Activated CD4-positive, alpha-beta T cell treated with anti-CD3 and anti-CD28 coated beads for 36 hours (primary cell): ENCODE measurements around the gene OAS1. TPM values are rescaled to one million over a fixed set of nuclear protein-coding genes. Genes with fewer than 3 reads are reported as not detected.

Experiments used
- ATAC-seq: fragments of 200-7000 bp; cut with Tn5 transposase; one replicate; pipeline ENCODE4 v1.10.0; 2021; ENCODE audit warnings: mild to moderate bottlenecking, moderate library complexity
- CTCF ChIA-PET: fragments of 350-600 bp; sonication (Branson Sonifier 250); formaldehyde crosslinking; loops from one replicate; lab custom pipeline; 2021; ENCODE audit warnings: antibody characterized with exemption; lab: Charles Lee
- POLR2A ChIA-PET: fragments of 350-600 bp; sonication (Branson Sonifier 250); formaldehyde crosslinking; loops from one replicate; lab custom pipeline; 2021; ENCODE audit warnings: antibody characterized with exemption, inconsistent platforms; lab: Charles Lee
- DNase-seq: peaks from one replicate; pipeline ENCODE4 v3.0.0-alpha.2; 2020
- H3K27ac Mint-ChIP-seq: one replicate; pipeline ENCODE4 v1.8.0; 2021; ENCODE audit warnings: mixed read lengths
- H3K27me3 Mint-ChIP-seq: one replicate; pipeline ENCODE4 v1.8.0; 2021; ENCODE audit warnings: mixed read lengths
- H3K36me3 Mint-ChIP-seq: one replicate; pipeline ENCODE4 v1.8.0; 2021; ENCODE audit warnings: low read depth, mixed read lengths
- H3K4me1 Mint-ChIP-seq: one replicate; pipeline ENCODE4 v1.8.0; 2021; ENCODE audit warnings: mixed read lengths
- H3K4me3 Mint-ChIP-seq: one replicate; pipeline ENCODE4 v1.8.0; 2021; ENCODE audit warnings: mild to moderate bottlenecking, moderate library complexity, mixed read lengths
- H3K9me3 Mint-ChIP-seq: one replicate; pipeline ENCODE4 v1.8.0; 2021; ENCODE audit warnings: low read depth, mixed read lengths
- intact Hi-C, 2 experiments: fragments of 100-400 bp; cut with DNase I in 1 of 2; cut with micrococcal nuclease in 1 of 2; formaldehyde crosslinking; loops; one replicate each; pipeline versions ENCODE4 v1.14.2 to v1.15.1; 2022 to 2024; cut with DNase I, micrococcal nuclease
- total RNA-seq, 2 experiments: library from RNA; stranded (reverse); gene quantifications; one replicate each; pipeline ENCODE4 v1.2.3, GENCODE V29; 2021

OAS1 gene
- total RNA-seq, 2 experiments from 2014 or later, result 50.5 to 52.8 TPM

DNA sequence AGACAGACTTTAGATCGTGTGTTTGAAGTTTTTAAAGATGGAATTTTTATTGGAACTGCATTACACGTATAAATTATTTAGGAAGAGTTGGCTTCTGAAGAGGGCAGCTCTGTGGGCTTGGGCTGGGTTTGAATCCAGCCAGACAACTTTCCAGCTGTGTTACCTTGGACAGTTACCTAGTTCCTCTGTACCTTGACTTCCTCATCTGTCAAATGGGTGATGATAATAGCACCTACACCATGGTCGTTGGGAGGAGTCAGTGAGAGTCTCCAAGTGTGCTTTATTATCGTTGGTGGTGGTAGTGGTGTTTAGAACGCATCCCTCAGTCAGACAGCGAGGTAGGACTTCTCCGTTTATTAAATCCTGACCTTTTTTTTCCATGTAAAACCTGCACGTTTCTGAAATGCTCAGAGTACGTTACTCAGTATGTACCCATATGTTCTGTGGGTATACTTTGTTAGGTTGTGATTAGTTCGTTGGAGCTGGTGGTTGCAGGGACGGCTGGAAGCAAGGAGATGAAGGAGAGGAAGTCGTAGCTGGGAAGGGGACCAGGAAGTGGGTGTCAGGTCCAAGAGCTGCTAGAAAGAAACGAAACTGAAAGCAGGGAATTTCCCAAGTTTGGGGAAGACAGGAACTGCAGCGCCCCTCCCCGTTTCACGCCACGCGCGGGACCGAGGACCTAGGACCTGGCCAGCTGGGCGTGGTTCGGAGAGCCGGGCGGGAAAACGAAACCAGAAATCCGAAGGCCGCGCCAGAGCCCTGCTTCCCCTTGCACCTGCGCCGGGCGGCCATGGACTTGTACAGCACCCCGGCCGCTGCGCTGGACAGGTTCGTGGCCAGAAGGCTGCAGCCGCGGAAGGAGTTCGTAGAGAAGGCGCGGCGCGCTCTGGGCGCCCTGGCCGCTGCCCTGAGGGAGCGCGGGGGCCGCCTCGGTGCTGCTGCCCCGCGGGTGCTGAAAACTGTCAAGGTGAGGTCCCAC is 31.3 kb downstream of the OAS1 start, which contains the start of gene OAS3:
Gene OAS3, plus strand, starts transcription at position 734 of the 979 bp plus-strand sequence. Its CDS starts 57 bp downstream, at position 791.
- peak within 1 kb of the TSS; percentile 78 for H3K4me3 Mint-ChIP-seq
- H3K9me3 Mint-ChIP-seq, result peaks cover 2% of the 10 kb centered on the region
- H3K4me1 Mint-ChIP-seq, result peaks cover 37% of the 10 kb centered on the region
- intact Hi-C loops, result loop anchor here (1.0 to 2.0 kb wide), 2 partner anchors 31 to 40 kb away; partner anchors contain the start of genes OAS1 (in 2 of the 2) and OAS2 (in 2 of the 2)
- peak within 1 kb of the TSS; percentile 89 for H3K27ac Mint-ChIP-seq
- H3K27me3 Mint-ChIP-seq, result no peaks in the 10 kb centered on the region
- peaks cover 2% of the 10 kb centered on the region for H3K36me3 Mint-ChIP-seq
- ATAC-seq, result peak; percentile 61
- CTCF ChIA-PET, result interaction anchor here (1.3 to 2.0 kb wide), 3 partner anchors 38 to 55 kb away, joined by 4 to 8 read pairs (median 8); partner anchors contain the start of gene OAS2
- POLR2A ChIA-PET, result interaction anchor here (1.2 kb wide), 1 partner anchor 13 kb away, joined by 3 read pairs; no protein-coding TSS in a partner anchor
- peak; percentile 76 for DNase-seq

DNA sequence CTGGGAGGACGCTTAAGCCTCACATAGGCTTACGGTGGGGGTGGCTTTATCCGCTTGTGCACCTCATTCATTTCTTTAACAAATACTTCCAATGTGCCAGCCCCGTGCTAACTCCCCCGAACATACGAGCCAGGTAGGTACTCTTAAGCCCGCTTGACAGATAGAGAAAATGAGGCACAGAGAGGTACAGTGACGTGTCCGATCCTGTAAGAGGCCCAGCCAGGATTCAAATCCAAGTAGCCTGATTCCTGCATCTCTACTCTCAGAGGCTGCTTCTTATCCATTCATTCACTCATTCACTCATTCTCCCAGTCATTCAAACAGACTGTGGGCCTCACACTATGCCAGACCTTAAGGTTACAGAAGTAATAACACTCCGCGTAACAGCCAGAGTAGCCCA is 32.0 kb downstream of the OAS1 start:
- Mint-ChIP-seq H3K27me3 (no peaks in the 10 kb centered on the region), H3K4me3 (peak overlapping the region; percentile 78), H3K9me3 (peaks cover 2% of the 10 kb centered on the region), H3K27ac (peak overlapping the region; percentile 89), H3K36me3 (peaks cover 2% of the 10 kb centered on the region), H3K4me1 (peaks cover 37% of the 10 kb centered on the region)
- peak; percentile 13 for DNase-seq
- peak; percentile 4 for ATAC-seq
- intact Hi-C loops, result loop anchor here (1.0 to 2.0 kb wide), 2 partner anchors 32 to 40 kb away; partner anchors contain the start of genes OAS2 (in 2 of the 2) and OAS1 (in 1 of the 2)
- CTCF ChIA-PET, result interaction anchor here (1.3 to 2.0 kb wide), 3 partner anchors 38 to 54 kb away, joined by 4 to 8 read pairs (median 8); partner anchors contain the start of gene OAS2
- POLR2A ChIA-PET, result interaction anchor here (1.2 kb wide), 1 partner anchor 14 kb away, joined by 3 read pairs; no protein-coding TSS in a partner anchor

DNA sequence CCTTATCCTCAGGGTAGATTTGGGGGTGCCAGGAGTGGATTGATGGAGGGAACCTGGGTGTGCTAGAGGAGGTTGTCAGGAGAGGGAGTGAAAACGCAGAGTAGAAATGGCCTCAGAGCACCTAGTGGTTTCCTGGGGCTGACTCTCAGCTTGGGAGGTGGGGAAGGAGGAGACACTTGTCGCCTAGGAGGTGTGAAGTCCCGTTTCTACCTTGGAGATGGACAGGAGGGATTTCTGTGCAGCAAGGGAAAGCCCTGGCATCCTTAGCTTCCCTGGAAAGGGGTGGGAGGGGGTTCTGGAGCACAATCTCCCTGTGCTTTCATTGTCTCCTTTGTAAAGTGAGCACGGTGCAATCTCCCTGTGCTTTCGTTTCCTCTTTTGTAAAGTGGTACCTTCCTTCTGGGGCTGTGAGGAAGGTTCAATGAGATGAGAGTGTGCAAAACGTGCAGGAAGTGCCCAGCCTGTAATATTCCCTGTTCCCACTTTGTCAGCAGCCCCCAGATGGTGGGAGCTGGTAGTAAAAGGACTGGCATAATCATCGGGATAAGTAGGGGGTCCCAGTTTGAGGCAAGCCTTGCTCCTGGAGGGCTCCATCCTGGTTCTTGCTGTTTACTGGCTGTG is 33.1 kb downstream of the OAS1 start:
- DNase-seq (peak; percentile 30), ATAC-seq (peak; percentile 34)
- ChIA-PET POLR2A (no interaction called here), CTCF (interaction anchor here (1.1 kb wide), 1 partner anchor 39 kb away, joined by 3 read pairs; the partner anchor contains the start of gene OAS2)
- H3K27me3 Mint-ChIP-seq, result no peaks in the 10 kb centered on the region
- H3K27ac Mint-ChIP-seq, result peak overlapping the region; percentile 52
- H3K4me3 Mint-ChIP-seq, result peak overlapping the region; percentile 78
- peaks cover 2% of the 10 kb centered on the region for H3K9me3 Mint-ChIP-seq
- H3K4me1 Mint-ChIP-seq, result peaks cover 34% of the 10 kb centered on the region
- peaks cover 2% of the 10 kb centered on the region for H3K36me3 Mint-ChIP-seq
- intact Hi-C loops, result loop anchor here in 1 of 2 experiments (2.0 kb wide), 1 partner anchor 33 kb away; the partner anchor contains the start of gene OAS1

GRCh38 chr12:112941528-112942335 is 35.0 kb downstream of the OAS1 start:
- DNase-seq (no peak), ATAC-seq (no peak)
- peaks cover 13% of the 10 kb centered on the region for H3K36me3 Mint-ChIP-seq
- no peak overlapping the region for H3K27ac Mint-ChIP-seq
- no peak overlapping the region for H3K4me3 Mint-ChIP-seq
- POLR2A ChIA-PET, result no interaction called here
- no peaks in the 10 kb centered on the region for H3K27me3 Mint-ChIP-seq
- H3K4me1 Mint-ChIP-seq, result peaks cover 33% of the 10 kb centered on the region
- intact Hi-C loops, result no loop called here
- H3K9me3 Mint-ChIP-seq, result no peaks in the 10 kb centered on the region
- CTCF ChIA-PET, result no interaction called here

DNA sequence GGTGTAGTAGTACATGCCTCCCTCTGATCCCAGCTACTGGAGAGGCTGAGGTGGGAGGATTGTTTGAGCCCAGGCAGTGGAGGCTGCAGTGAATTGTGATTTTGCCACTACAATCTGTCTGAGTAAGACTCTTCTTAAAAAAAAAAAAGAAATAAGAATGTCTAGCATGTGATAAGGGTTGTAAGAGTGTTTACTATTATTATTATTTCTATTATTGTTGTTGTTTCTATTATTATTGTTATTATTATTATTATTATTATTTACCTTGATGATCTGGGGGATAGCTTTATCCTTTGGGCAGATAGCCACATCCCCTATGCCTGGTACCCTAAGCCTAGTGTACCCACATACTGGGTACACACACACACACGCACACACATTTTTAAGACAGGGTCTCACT is 35.8 kb downstream of the OAS1 start:
- H3K27me3 Mint-ChIP-seq, result no peaks in the 10 kb centered on the region
- CTCF ChIA-PET, result no interaction called here
- DNase-seq, result no peak
- intact Hi-C loops, result no loop called here
- no peak overlapping the region for H3K4me3 Mint-ChIP-seq
- peaks cover 24% of the 10 kb centered on the region for H3K4me1 Mint-ChIP-seq
- H3K27ac Mint-ChIP-seq, result no peak overlapping the region
- no peak for ATAC-seq
- peaks cover 21% of the 10 kb centered on the region for H3K36me3 Mint-ChIP-seq
- no peaks in the 10 kb centered on the region for H3K9me3 Mint-ChIP-seq
- POLR2A ChIA-PET, result interaction anchor here (1.2 kb wide), 1 partner anchor 35 kb away, joined by 3 read pairs; the partner anchor contains the start of gene OAS2

GRCh38 chr12:112944024-112944690 is 37.4 kb downstream of the OAS1 start:
- DNase-seq, result no peak
- ChIA-PET CTCF (interaction anchor here (0.7 kb wide), 1 partner anchor 204 kb away, joined by 3 read pairs; no protein-coding TSS in a partner anchor), POLR2A (interaction anchor here (1.2 kb wide), 1 partner anchor 34 kb away, joined by 3 read pairs; the partner anchor contains the start of gene OAS2)
- Mint-ChIP-seq H3K36me3 (peaks cover 21% of the 10 kb centered on the region), H3K9me3 (no peaks in the 10 kb centered on the region), H3K4me3 (no peak overlapping the region), H3K27me3 (no peaks in the 10 kb centered on the region), H3K27ac (no peak overlapping the region), H3K4me1 (peaks cover 14% of the 10 kb centered on the region)
- ATAC-seq, result no peak
- intact Hi-C loops, result no loop called here

GRCh38 chr12:112945515-112945914 is 38.8 kb downstream of the OAS1 start:
- ATAC-seq (no peak), DNase-seq (no peak)
- H3K4me3 Mint-ChIP-seq, result no peak overlapping the region
- H3K27me3 Mint-ChIP-seq, result no peaks in the 10 kb centered on the region
- H3K9me3 Mint-ChIP-seq, result no peaks in the 10 kb centered on the region
- CTCF ChIA-PET, result no interaction called here
- peaks cover 26% of the 10 kb centered on the region for H3K36me3 Mint-ChIP-seq
- POLR2A ChIA-PET, result no interaction called here
- intact Hi-C loops, result no loop called here
- no peak overlapping the region for H3K27ac Mint-ChIP-seq
- peaks cover under 1% of the 10 kb centered on the region for H3K4me1 Mint-ChIP-seq

GRCh38 chr12:112946236-112947000 is 39.7 kb downstream of the OAS1 start:
- Mint-ChIP-seq H3K4me3 (no peak overlapping the region), H3K27ac (no peak overlapping the region), H3K36me3 (peaks cover 35% of the 10 kb centered on the region), H3K27me3 (no peaks in the 10 kb centered on the region), H3K9me3 (no peaks in the 10 kb centered on the region), H3K4me1 (no peaks in the 10 kb centered on the region)
- ATAC-seq, result no peak
- POLR2A ChIA-PET, result no interaction called here
- intact Hi-C loops, result no loop called here
- no peak for DNase-seq
- CTCF ChIA-PET, result no interaction called here

DNA sequence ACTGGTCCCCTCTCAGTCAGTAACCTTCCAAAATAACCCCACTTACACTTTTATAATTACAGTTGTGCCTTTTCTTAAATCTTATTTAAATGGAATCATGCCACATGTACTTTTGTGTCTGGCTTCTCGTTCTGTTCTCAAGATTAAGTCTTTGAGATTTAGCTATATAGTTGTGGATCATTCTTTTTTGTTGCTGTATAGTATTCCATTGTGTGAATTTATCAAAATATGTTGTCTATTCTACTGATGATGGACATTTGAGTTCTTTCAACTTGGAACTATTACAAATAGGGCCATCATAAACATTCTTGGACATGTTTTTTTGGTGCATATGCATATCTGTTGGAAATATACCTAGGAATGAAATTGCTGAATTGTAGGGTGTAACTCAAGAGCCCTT is 40.6 kb downstream of the OAS1 start:
- ATAC-seq, result no peak
- intact Hi-C loops, result no loop called here
- Mint-ChIP-seq H3K27ac (no peak overlapping the region), H3K27me3 (no peaks in the 10 kb centered on the region), H3K4me3 (no peak overlapping the region), H3K9me3 (peaks cover 2% of the 10 kb centered on the region), H3K4me1 (no peaks in the 10 kb centered on the region), H3K36me3 (peaks cover 43% of the 10 kb centered on the region)
- no peak for DNase-seq
- ChIA-PET CTCF (interaction anchor here (0.7 kb wide), 1 partner anchor 103 kb away, joined by 3 read pairs; no protein-coding TSS in a partner anchor), POLR2A (no interaction called here)
